BE2C (cell line): ENCODE data around the gene ACMSD.
"Not testable (repeated sequence)": the region's sequence is repeated elsewhere in the genome, so short reads cannot be mapped to it uniquely, and the experiment has no call there.

Source experiments
- DNase-seq: peaks from one replicate; pipeline ENCODE4 v3.0.0-alpha.2; 2020
- H3K27me3 ChIP-seq: fragments of 250-450 bp; sonication (Bioruptor Pico); 2 replicates; pipeline ENCODE4 v1.5.1; 2020; ENCODE audit warnings: mild to moderate bottlenecking
- H3K36me3 ChIP-seq: fragments of 250-450 bp; sonication (Bioruptor Pico); 2 replicates; pipeline ENCODE4 v1.5.1; 2020; ENCODE audit warnings: mild to moderate bottlenecking
- H3K4me1 ChIP-seq: fragments of 250-450 bp; sonication (Bioruptor Pico); 2 replicates; pipeline ENCODE4 v1.5.1; 2020
- H3K4me3 ChIP-seq: 2 replicates; pipeline ENCODE4 v1.5.1; 2011; ENCODE audit warnings: low read depth, low read length
- H3K9me3 ChIP-seq: fragments of 250-450 bp; sonication (Bioruptor Pico); 2 replicates; pipeline ENCODE4 v1.5.1; 2020
- CTCF ChIP-seq: IDR thresholded peaks from 2 replicates; pipeline ENCODE4 v1.5.1; 2012; ENCODE audit warnings: mild to moderate bottlenecking, low read depth, low read length

Gene ACMSD

GRCh38 chr2:134905168-134905567 is 66.8 kb downstream of the ACMSD start:
- Histone ChIP-seq H3K9me3 (no peaks in the 10 kb centered on the region), H3K4me1 (no peaks in the 10 kb centered on the region), H3K36me3 (no peaks in the 10 kb centered on the region), H3K27me3 (no peaks in the 10 kb centered on the region), H3K4me3 (no peak overlapping the region)
- TF ChIP-seq CTCF = no peak
- DNase-seq = no peak

- Histone ChIP-seq H3K9me3 (no peaks in the 10 kb centered on the region), H3K4me3 (no peak overlapping the region), H3K36me3 (no peaks in the 10 kb centered on the region), H3K4me1 (no peaks in the 10 kb centered on the region), H3K27me3 (no peaks in the 10 kb centered on the region)
- no peak for TF ChIP-seq CTCF
- no peak for DNase-seq
Measured at GRCh38 chr2:134906726-134907125, 68.3 kb downstream of the ACMSD start.

GRCh38 chr2:134907441-134908116 is 69.2 kb downstream of the ACMSD start:
- not testable (repeated sequence) for H3K4me1 ChIP-seq, DNase-seq, H3K27me3 ChIP-seq, H3K36me3 ChIP-seq, H3K9me3 ChIP-seq, H3K4me3 ChIP-seq

- TF ChIP-seq CTCF = no peak
- H3K9me3 ChIP-seq = no peaks in the 10 kb centered on the region
- H3K4me3 ChIP-seq = no peak overlapping the region
- no peaks in the 10 kb centered on the region for H3K4me1 ChIP-seq
- no peaks in the 10 kb centered on the region for H3K36me3 ChIP-seq
- H3K27me3 ChIP-seq = no peaks in the 10 kb centered on the region
- DNase-seq = no peak
Measured at GRCh38 chr2:134910763-134911399, 72.5 kb downstream of the ACMSD start.

- no peaks in the 10 kb centered on the region for H3K27me3 ChIP-seq
- H3K4me1 ChIP-seq = no peaks in the 10 kb centered on the region
- TF ChIP-seq CTCF = no peak
- no peak overlapping the region for H3K4me3 ChIP-seq
- no peaks in the 10 kb centered on the region for H3K9me3 ChIP-seq
- no peaks in the 10 kb centered on the region for H3K36me3 ChIP-seq
- no peak for DNase-seq
Measured at GRCh38 chr2:134911400-134911785, 73.0 kb downstream of the ACMSD start.

GRCh38 chr2:134912361-134912760 is 73.9 kb downstream of the ACMSD start:
- Histone ChIP-seq H3K36me3 (no peaks in the 10 kb centered on the region), H3K27me3 (no peaks in the 10 kb centered on the region), H3K4me3 (no peak overlapping the region), H3K4me1 (no peaks in the 10 kb centered on the region), H3K9me3 (no peaks in the 10 kb centered on the region)
- DNase-seq = no peak
- TF ChIP-seq CTCF = no peak
